Hematopoietic multipotent progenitor cell treated with erythropoietin and hydrocortisone succinate and interleukin-3 and kit ligand, for 8 days (in vitro differentiated cells): ENCODE data around the gene UBXN1.
A peak's percentile ranks its signal among the peaks of the same experiment; 100 is the strongest.
"Not testable (repeated sequence)": the region's sequence is repeated elsewhere in the genome, so short reads cannot be mapped to it uniquely, and the experiment has no call there.

Experiments
- DNase-seq: peaks from one replicate; pipeline ENCODE4 v3.0.0-alpha.2; 2015

Gene UBXN1

GRCh38 chr11:62669420-62670161 lies 9.3 kb downstream of the UBXN1 start:
- DNase-seq: peak; percentile 54

GRCh38 chr11:62667460-62667859 lies 11.4 kb downstream of the UBXN1 start:
- no peak for DNase-seq

GRCh38 chr11:62666259-62666926 lies 12.5 kb downstream of the UBXN1 start:
- peak; percentile 22 for DNase-seq

- DNase-seq: peak; percentile 57
These were observed 13.1 kb downstream of the UBXN1 start for GRCh38 chr11:62665599-62666258.

GRCh38 chr11:62665075-62665598 lies 13.7 kb downstream of the UBXN1 start, which contains the start of the genes C11orf98 and CSKMT:
Gene C11orf98 (minus strand): TSS chr11:62665210. CDS start chr11:62665169, 41 bp downstream.
Gene CSKMT (plus strand): TSS chr11:62665312. CDS start chr11:62665880, 568 bp downstream.
- peak; percentile 93 for DNase-seq

- DNase-seq: peak; percentile 66
These were observed 14.3 kb downstream of the UBXN1 start for GRCh38 chr11:62664405-62665074.

- DNase-seq: no peak
These were observed 22.0 kb downstream of the UBXN1 start for GRCh38 chr11:62656796-62657429.

- no peak for DNase-seq
These were observed 24.6 kb downstream of the UBXN1 start for GRCh38 chr11:62654297-62654696.

- DNase-seq: peak; percentile 49
These were observed 26.5 kb downstream of the UBXN1 start for GRCh38 chr11:62652161-62653006.

GRCh38 chr11:62650283-62650682 lies 28.6 kb downstream of the UBXN1 start:
- DNase-seq: not testable (repeated sequence)

GRCh38 chr11:62649486-62649885 lies 29.4 kb downstream of the UBXN1 start:
- DNase-seq: no peak

- no peak for DNase-seq
These were observed 29.9 kb downstream of the UBXN1 start for GRCh38 chr11:62648967-62649364.

GRCh38 chr11:62648185-62648966 lies 30.5 kb downstream of the UBXN1 start:
- DNase-seq: no peak

GRCh38 chr11:62647609-62648005 lies 31.3 kb downstream of the UBXN1 start:
- no peak for DNase-seq

GRCh38 chr11:62646825-62647608 lies 31.9 kb downstream of the UBXN1 start:
- DNase-seq: no peak

GRCh38 chr11:62645946-62646824 lies 32.7 kb downstream of the UBXN1 start, which contains the start of gene GANAB:
Gene GANAB (minus strand): TSS chr11:62646613. CDS start chr11:62646599, 14 bp downstream.
- peak; percentile 99 for DNase-seq

- DNase-seq: peak; percentile 26
These were observed 33.3 kb downstream of the UBXN1 start for GRCh38 chr11:62645671-62645945.

GRCh38 chr11:62644220-62644619 lies 34.7 kb downstream of the UBXN1 start:
- DNase-seq: no peak

GRCh38 chr11:62632492-62632891 lies 46.4 kb downstream of the UBXN1 start:
- DNase-seq: no peak
